ENCODE results near the gene SLC26A1.
"Not testable (repeated sequence)": the region's sequence is repeated elsewhere in the genome, so short reads cannot be mapped to it uniquely, and the experiment has no call there.

The SLC26A1 gene

DNA sequence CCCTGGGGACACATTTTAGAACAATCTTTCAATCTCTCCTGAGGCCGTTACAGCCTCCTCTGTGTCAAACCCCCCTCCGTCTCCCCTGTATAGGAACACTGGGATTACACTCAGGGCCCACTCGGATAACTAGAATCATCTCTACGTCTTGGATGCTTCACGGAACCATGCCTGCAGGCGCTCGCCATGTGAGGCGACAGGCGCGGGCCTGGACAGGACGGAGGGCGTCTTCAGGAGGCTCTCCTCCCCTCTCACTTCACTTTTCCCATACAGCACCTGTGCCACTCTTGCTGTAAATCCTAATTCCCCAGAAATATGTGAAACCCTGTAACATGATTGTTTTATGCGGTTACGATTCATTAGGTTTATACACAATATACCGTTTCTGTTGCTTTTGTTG, 10.4 kb downstream of the SLC26A1 start:
- DNase-seq (ENCODE audit: low spot score) = no peak

- DNase-seq (ENCODE audit: low spot score) = no peak
Measured at GRCh38 chr4:982291-982690, 10.9 kb downstream of the SLC26A1 start.

GRCh38 chr4:978957-979701, 14.1 kb downstream of the SLC26A1 start:
- no peak for DNase-seq (ENCODE audit: low spot score)

DNA sequence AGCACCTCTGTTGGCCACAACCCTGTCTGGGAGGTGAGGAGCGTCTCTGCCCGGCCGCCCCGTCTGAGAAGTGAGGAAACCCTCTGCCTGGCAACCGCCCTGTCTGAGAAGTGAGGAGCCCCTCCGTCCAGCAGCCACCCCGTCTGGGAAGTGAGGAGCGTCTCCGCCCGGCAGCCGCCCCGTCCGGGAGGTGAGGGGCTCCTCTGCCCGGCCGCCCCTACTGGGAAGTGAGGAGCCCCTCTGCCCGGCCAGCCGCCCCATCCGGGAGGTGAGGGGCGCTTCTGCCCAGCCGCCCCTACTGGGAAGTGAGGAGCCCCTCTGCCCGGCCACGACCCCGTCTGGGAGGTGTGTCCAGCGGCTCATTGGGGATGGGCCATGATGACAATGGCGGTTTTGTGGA, 17.2 kb downstream of the SLC26A1 start:
- not testable (repeated sequence) for DNase-seq (ENCODE audit: low spot score)

DNA sequence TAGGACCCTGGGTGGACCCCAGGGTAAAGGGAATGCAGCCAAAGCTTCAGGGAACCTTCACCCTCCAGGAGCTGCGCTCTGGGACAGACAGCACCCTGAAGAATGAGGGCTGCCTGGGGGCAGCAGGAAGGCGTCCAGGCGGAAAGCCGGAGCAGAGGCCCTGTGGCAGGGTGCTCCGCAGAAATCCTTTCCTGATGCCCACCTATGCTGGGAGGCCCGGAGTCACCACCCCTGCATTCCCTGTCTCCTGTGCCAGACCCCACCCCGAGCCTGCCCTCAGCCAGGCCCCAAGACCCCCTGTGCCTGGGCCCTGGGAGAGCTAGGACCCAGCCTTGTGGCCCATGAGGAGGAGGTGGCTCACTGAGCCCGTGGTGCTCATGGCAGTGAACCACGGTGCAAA, 18.5 kb downstream of the SLC26A1 start:
- no peak for DNase-seq (ENCODE audit: low spot score)

- peak; percentile 85 for DNase-seq (ENCODE audit: low spot score)
Measured at GRCh38 chr4:973431-974397, 19.5 kb downstream of the SLC26A1 start, which contains the start of gene DGKQ. Gene DGKQ, minus strand, starts transcription at chr4:973569. Its CDS starts 87 bp downstream, at chr4:973482.

- DNase-seq (ENCODE audit: low spot score) = peak; percentile 25
Measured at GRCh38 chr4:972651-973424, 20.4 kb downstream of the SLC26A1 start.

GRCh38 chr4:971666-972500, 21.3 kb downstream of the SLC26A1 start:
- no peak for DNase-seq (ENCODE audit: low spot score)

DNA sequence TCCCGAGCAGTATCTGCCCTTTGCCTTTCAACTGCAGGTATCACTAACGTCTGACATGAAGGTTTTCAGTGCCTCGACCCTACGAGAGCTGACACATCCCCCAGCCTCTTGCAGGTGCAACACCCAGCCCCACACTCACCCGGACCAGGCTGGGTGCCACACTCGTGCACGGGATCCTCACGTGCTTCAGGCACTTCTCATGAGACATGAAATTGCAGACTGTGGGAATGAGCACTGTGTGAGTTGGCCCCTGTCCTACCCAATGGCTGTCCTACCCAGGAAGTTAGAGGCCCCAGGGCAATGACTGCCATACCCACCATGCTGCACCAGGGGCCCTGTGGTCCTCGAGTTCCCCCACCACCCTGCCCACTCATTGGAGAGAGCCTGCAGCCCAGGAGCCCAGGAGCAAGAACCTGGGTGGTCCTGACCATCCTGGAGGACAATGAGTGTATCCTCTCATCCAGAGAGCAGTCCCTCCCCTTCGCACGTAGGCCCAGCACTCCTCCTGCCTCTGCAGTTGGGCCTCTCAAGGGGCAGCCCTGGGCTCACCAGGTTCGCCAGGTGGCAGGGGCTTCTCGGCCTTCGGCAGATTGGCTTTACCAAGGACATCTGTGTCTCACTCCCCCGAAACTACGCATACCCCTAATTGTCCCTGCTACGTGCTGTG, 22.2 kb downstream of the SLC26A1 start:
- no peak for DNase-seq (ENCODE audit: low spot score)

DNA sequence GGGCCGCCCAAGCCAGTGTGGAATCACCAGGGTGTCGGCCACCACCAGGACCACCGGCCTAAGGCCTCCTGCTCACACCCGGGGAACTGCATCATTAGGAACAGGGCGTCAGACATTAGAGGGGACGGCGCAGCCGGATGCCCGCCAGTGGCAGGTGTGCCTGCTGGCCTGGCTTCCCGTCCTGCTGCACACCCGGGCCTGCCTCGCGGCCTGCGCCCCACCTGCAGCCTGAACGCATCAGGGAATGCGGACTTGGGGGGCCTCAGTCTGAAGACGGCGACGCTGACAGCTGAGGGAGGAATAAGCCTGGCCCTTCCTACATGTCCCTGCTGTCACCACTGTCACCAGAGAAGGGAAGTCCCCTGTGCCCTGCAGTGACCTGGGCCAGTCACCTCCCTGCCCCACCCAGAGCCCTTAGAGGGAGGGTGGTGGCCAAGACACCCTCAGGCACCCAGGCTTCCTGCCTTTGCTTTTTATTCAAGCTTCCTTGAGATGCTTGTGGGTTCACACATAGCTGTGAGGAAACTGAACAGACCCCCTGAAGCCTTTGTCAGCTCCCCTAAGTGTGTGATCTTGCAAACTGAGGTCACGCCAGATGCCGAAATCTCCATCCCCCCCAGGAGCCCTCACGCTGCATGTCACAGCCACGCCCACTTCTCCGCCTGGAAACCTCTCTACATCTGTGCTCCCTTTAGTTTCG, 23.0 kb downstream of the SLC26A1 start:
- DNase-seq (ENCODE audit: low spot score) = no peak

DNA sequence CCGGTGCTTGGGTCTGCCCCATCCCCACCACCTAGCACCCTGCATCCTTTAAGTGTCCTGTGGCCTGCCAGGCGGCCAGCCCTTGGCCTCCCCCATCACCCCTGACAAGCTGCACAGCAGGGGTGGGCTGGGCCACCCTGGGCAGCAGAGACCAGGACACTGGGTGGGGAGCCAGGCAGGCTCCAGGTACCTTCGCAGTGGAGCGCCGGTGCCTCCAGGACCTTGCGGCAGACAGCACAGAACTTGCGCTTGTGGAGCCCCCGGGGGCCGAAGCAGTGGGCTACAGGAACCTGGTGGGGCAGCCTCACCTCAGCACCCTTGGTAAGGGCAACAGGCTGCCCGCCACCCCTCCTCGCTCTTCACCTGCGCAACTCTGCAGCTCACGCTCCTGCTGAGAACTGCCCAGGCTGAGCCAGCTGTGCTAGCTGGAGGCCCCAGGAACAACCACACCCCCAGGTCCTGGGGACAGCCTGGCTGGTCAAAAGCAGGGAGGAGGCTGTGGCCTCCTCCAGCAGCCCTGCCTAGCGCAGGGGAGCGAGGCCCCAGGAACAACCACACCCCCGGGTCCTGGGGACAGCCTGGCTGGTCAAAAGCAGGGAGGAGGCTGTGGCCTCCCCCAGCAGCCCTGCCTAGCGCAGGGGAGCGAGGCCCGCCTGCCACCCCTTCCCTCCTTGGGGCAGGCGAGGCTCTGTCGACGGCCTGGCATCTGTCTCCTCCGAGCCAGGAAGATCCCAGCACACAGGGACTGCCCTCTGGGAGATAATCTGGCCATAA, 24.4 kb downstream of the SLC26A1 start:
- DNase-seq (ENCODE audit: low spot score) = no peak

DNA sequence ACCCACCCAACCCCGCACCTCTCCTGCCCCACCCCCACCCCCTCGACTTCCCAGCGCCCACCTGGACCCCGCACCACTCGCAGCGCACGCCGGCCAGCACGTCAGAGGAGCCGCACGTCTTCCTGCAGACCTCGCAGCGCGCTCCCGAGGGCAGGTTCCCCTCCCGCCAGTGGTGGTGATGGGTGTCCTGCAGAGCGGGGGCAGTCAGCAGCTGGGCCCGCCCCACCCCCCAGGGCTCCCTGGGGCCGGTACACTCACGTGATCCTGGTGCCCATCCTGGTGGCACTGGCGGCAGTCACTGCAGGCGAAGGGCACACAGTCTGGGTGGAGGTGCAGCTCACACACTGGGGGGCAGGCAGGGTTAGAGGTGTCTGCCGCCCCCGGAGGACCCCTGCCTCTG, 25.0 kb downstream of the SLC26A1 start:
- DNase-seq (ENCODE audit: low spot score) = no peak

DNA sequence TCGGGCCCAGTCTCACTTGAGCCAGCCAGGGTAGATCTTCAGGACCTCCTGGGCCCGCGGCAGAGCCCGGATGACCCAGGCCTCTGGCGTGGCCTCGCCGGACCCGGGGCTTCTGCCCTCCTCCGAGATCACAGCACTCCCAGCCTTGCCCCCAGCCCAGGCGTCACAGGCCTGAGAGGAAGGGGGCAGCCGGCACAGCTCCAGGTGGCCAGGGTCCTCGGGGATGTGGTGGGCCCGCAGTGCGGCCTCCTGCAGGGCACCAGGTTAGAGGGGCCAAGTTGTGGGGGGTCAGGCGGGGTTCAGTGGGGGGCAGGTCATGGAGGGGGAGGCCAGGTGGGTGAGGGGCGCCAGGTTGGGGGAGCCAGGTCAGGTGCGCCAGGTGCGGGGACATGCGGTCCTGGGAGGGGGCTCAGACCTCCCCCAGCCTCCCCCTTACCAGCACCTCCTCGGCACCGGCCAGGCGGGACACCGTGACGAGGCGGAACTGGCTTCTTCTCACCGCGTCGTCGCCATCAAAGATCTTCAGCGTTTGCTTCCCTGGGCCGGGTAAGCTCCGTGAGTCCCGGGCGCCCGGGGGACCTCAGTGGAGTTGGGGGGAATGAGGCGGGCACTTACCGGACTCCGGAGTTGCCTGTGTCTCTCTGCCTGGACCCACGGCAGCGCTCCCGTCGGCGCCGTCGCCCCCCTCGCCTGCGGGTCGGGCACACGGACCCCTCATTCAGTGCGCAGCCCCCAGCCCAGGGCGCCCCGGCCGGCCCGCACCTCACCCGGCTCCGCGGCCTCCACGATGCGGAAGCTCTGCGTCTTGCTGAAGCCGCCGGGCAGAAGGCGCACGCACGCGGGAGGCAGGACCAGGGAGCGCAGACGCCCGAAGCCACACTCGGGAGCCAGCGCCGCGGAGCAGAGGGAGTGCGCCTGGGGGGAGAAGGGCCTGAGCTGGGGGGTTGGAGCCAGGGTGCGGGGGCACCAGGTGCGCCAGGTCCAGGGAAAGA, 25.8 kb downstream of the SLC26A1 start:
- no peak for DNase-seq (ENCODE audit: low spot score)

GRCh38 chr4:966266-967112, 26.7 kb downstream of the SLC26A1 start:
- DNase-seq (ENCODE audit: low spot score) = no peak

DNA sequence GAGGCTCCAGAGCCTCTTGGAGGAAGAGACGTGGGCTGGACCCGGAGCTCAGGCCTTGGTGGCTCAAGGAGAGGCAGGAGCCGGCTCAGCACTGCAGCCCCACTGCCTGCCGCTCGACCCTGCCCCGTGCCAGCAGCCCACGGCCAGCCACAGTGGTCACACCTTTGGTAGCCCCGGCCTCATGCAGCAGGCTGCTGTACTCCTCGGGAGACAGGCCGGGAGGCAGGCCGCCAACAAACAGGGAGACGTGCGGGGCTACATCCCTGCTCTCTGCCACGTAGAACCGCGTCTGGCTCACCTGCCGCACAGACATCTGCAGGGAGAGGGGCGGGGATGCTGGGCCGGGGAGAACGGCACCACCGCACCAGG, 27.5 kb downstream of the SLC26A1 start:
- no peak for DNase-seq (ENCODE audit: low spot score)

DNA sequence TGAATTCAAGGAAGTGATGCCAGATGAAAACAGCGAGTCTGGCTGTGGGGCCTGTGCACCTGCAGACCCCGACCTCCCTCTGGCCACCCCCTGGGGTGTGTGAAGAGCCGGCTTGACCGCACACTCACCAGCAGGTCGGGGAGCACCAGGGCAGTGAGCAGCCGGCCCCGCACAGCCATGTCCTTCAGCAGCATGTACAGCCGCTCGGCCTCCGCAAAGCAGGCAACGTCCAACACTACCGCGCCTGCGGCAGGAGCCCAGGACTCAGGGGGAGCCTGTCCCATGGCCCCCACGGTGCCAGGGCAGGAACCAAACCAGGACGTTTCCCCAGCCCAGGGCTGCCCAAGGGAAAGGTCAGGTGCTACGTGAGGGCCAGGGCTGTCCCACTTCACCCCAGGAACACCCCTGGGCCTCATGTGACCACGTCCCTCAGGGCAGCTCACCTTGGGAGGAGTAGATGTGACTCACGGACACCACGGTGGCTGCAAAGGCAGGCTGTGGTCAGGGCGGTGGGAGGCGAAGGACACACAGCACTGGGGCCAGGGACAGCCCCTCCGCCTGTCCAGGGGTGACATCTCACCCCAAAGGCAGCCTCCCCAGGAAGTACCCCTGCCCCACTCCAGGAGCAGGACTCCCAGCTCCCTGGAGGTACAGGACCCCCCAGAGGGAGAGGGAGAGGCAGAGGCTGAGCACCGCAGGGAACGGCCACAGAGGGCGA, 28.0 kb downstream of the SLC26A1 start:
- no peak for DNase-seq (ENCODE audit: low spot score)

Measured in hematopoietic multipotent progenitor cell treated with erythropoietin and hydrocortisone succinate and interleukin-3 and kit ligand, for 17 days (in vitro differentiated cells).